Trophoblast cell (in vitro differentiated cells and primary cell): ENCODE measurements around the gene RFC3.

Source experiments
- DNase-seq, 2 donors: peaks; one replicate each; pipeline ENCODE4 v3.0.0-alpha.2; 2016
- H2AFZ ChIP-seq: 2 replicates; pipeline ENCODE4 v1.6.1; 2013; ENCODE audit warnings: low read length, moderate library complexity, mild to moderate bottlenecking; ENCODE audit not compliant: insufficient read depth, poor library complexity
- H2AK5ac ChIP-seq: 2 replicates; pipeline ENCODE4 v1.6.1; 2013; ENCODE audit warnings: mild to moderate bottlenecking, low read length
- H2BK120ac ChIP-seq: 2 replicates; pipeline ENCODE4 v1.6.1; 2013; ENCODE audit warnings: low read length, mild to moderate bottlenecking, moderate library complexity; ENCODE audit not compliant: insufficient read depth, poor library complexity
- H2BK12ac ChIP-seq: 2 replicates; pipeline ENCODE4 v1.6.1; 2013; ENCODE audit warnings: mild to moderate bottlenecking, low read length, moderate library complexity
- H2BK5ac ChIP-seq: 2 replicates; pipeline ENCODE4 v1.6.1; 2013; ENCODE audit warnings: low read length, low read depth, moderate library complexity, mild to moderate bottlenecking; ENCODE audit not compliant: poor library complexity
- H3K14ac ChIP-seq: 2 replicates; pipeline ENCODE4 v1.6.1; 2013; ENCODE audit warnings: mild to moderate bottlenecking, low read length
- H3K18ac ChIP-seq: 2 replicates; pipeline ENCODE4 v1.6.1; 2013; ENCODE audit warnings: mild to moderate bottlenecking, low read length
- H3K23ac ChIP-seq: 2 replicates; pipeline ENCODE4 v1.6.1; 2013; ENCODE audit warnings: low read length
- H3K27ac ChIP-seq: 2 replicates; pipeline ENCODE4 v1.5.1; 2013; ENCODE audit warnings: low read depth, mild to moderate bottlenecking, inconsistent platforms, low read length, moderate library complexity
- H3K27me3 ChIP-seq: 2 replicates; pipeline ENCODE4 v1.6.1; 2013; ENCODE audit warnings: inconsistent platforms, mild to moderate bottlenecking, low read length, moderate library complexity; ENCODE audit not compliant: insufficient read depth
- H3K36me3 ChIP-seq, 2 experiments: 1 replicate in 1 of 2; 2 replicates in 1 of 2; pipeline ENCODE4 v1.6.1; 2013; ENCODE audit warnings: low read length in 2 of 2, mild to moderate bottlenecking in 2 of 2, moderate library complexity in 1 of 2; ENCODE audit not compliant: insufficient read depth in 2 of 2, control insufficient read depth in 1 of 2
- H3K4ac ChIP-seq: 2 replicates; pipeline ENCODE4 v1.6.1; 2013; ENCODE audit warnings: low read depth, mild to moderate bottlenecking, low read length, moderate library complexity
- H3K4me1 ChIP-seq, 2 experiments: 1 replicate in 1 of 2; 2 replicates in 1 of 2; pipeline ENCODE4 v1.6.1; 2013; ENCODE audit warnings: low read length in 2 of 2, mild to moderate bottlenecking in 2 of 2, moderate library complexity in 1 of 2; ENCODE audit not compliant: insufficient read depth in 2 of 2, control insufficient read depth in 1 of 2
- H3K4me2 ChIP-seq: 2 replicates; pipeline ENCODE4 v1.6.1; 2013; ENCODE audit warnings: inconsistent platforms, mild to moderate bottlenecking, low read length, moderate library complexity
- H3K4me3 ChIP-seq: 2 replicates; pipeline ENCODE4 v1.5.1; 2013; ENCODE audit warnings: mild to moderate bottlenecking, low read depth, low read length, inconsistent platforms
- H3K79me1 ChIP-seq: one replicate; pipeline ENCODE4 v1.6.1; 2013; ENCODE audit warnings: low read length
- H3K79me2 ChIP-seq: 2 replicates; pipeline ENCODE4 v1.6.1; 2013; ENCODE audit warnings: low read length, mild to moderate bottlenecking; ENCODE audit not compliant: control insufficient read depth, insufficient read depth, poor library complexity
- H3K9ac ChIP-seq: 2 replicates; pipeline ENCODE4 v1.6.1; 2013; ENCODE audit warnings: mild to moderate bottlenecking, low read length
- H3K9me3 ChIP-seq: 2 replicates; pipeline ENCODE4 v1.6.1; 2013; ENCODE audit warnings: low read depth, mild to moderate bottlenecking, control low read depth, inconsistent platforms, low read length; ENCODE audit not compliant: insufficient read depth
- H4K12ac ChIP-seq: 2 replicates; pipeline ENCODE4 v1.6.1; 2013; ENCODE audit warnings: low read depth, mild to moderate bottlenecking, low read length, moderate library complexity
- H4K8ac ChIP-seq: 2 replicates; pipeline ENCODE4 v1.6.1; 2013; ENCODE audit warnings: low read depth, mild to moderate bottlenecking, low read length, moderate library complexity
- H4K91ac ChIP-seq: one replicate; pipeline ENCODE4 v1.6.1; 2013; ENCODE audit warnings: low read depth, mild to moderate bottlenecking, low read length, moderate library complexity
- WGBS: extraction: QIAGEN DNeasy Blood & Tissue Kit; methylation state at CpG from one replicate; pipeline ENCODE4 v1.1.7; 2013; ENCODE audit warnings: missing lambda C conversion rate; ENCODE audit not compliant: insufficient read length, insufficient coverage; ENCODE audit errors: extremely low coverage; 5-methylcytosine and 5-hydroxymethylcytosine counted together

RFC3 gene

DNA sequence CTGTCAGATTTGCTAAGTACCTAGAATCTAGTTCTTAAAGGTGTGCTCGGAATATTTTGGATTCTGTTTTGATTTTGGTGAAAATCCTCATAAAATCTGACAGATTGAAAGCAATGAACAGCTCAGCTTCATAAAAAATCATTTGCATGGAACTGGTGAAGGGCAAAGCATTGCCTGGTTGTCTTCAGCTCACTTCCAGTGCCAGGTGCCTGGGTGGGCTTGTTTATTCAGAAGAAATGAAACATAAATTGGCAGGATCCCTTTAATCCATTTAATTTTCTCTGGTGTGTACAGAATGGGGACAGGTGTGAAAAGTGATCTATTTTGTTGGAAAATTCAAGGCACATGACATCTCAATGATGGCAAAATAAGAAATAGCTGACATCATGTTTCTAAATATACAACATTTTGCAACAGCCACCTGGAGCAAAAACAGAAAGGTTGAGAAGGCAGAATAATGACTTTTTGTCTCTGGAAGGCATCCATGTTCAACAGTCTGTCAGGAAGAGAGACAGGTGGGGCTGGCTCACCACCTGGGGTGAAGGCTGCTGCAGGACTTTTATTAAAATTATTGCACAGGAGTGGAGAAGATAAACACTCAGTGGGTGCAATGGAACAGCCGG is 52.2 kb downstream of the RFC3 start:
- H3K27me3 ChIP-seq: no peaks in the 10 kb centered on the region
- DNase-seq: no peak
- H3K9ac ChIP-seq: no peak overlapping the region
- H3K79me1 ChIP-seq: no peaks in the 10 kb centered on the region
- H3K14ac ChIP-seq: no peak overlapping the region
- H3K79me2 ChIP-seq: no peaks in the 10 kb centered on the region
- no peak overlapping the region for H4K91ac ChIP-seq
- no peak overlapping the region for H3K27ac ChIP-seq
- H3K4ac ChIP-seq: no peak overlapping the region
- H3K4me2 ChIP-seq: no peak overlapping the region
- H2AFZ ChIP-seq: no peak overlapping the region
- H3K23ac ChIP-seq: no peak overlapping the region
- no peak overlapping the region for H2BK5ac ChIP-seq
- no peak overlapping the region for H3K18ac ChIP-seq
- no peak overlapping the region for H4K12ac ChIP-seq
- no peak overlapping the region for H2BK12ac ChIP-seq
- H4K8ac ChIP-seq: no peak overlapping the region
- H2AK5ac ChIP-seq: no peak overlapping the region
- H3K4me1 ChIP-seq: no peaks in the 10 kb centered on the region
- H3K9me3 ChIP-seq: no peaks in the 10 kb centered on the region
- H2BK120ac ChIP-seq: no peak overlapping the region
- no CpG with 5 or more reads among the region's 2 CpGs for WGBS
- no peak overlapping the region for H3K4me3 ChIP-seq
- H3K36me3 ChIP-seq: no peaks in the 10 kb centered on the region

DNA sequence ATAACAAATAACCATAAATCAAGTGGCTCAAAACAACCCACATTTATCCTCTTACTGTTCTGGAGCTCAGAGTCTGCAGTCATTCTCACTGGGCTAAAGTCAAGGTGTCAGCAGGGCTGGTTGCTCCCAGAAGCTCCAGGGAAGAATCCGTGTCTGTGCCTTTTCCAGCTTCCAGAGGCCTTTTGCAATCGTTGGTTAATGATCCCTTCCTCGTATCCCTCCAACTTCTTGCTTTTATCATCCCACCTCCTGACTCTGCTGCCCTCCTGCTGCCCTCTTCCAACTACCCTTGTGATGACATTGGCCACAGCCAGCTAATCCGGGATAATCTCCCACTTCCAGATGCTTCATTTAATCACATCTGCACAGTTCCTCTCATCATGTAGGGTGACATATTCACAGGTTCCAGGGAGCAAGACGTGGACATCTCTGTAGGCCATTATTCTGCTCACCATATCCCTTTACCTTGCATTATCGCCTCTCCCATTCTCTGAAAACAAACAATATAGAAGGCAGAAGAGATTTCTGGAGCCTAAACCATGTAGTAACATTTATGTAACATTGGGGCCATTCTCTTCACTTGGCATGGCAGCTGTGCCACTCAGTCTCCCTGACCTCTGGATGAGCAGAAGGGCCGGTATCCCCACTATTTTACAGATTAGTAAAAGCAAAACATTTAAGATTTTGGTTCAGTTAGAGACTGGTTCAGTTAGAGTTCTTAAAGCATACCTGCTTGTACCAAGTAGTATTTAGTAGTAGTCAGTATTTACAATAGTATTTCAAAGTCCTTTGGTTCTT is 53.5 kb downstream of the RFC3 start:
- H3K36me3 ChIP-seq: no peaks in the 10 kb centered on the region
- no peak overlapping the region for H2BK120ac ChIP-seq
- H3K79me2 ChIP-seq: no peaks in the 10 kb centered on the region
- H3K27ac ChIP-seq: no peak overlapping the region
- H3K4me3 ChIP-seq: no peak overlapping the region
- H3K23ac ChIP-seq: no peak overlapping the region
- H4K12ac ChIP-seq: no peak overlapping the region
- H2AK5ac ChIP-seq: no peak overlapping the region
- DNase-seq: no peak
- no peaks in the 10 kb centered on the region for H3K27me3 ChIP-seq
- no peak overlapping the region for H2BK12ac ChIP-seq
- H3K18ac ChIP-seq: no peak overlapping the region
- no peak overlapping the region for H2BK5ac ChIP-seq
- no CpG with 5 or more reads among the region's 7 CpGs for WGBS
- no peak overlapping the region for H3K9ac ChIP-seq
- no peak overlapping the region for H2AFZ ChIP-seq
- H3K4me2 ChIP-seq: no peak overlapping the region
- H3K9me3 ChIP-seq: peaks cover 1% of the 10 kb centered on the region
- H3K79me1 ChIP-seq: no peaks in the 10 kb centered on the region
- H3K4me1 ChIP-seq: no peaks in the 10 kb centered on the region
- H4K8ac ChIP-seq: no peak overlapping the region
- no peak overlapping the region for H3K4ac ChIP-seq
- no peak overlapping the region for H4K91ac ChIP-seq
- no peak overlapping the region for H3K14ac ChIP-seq

DNA sequence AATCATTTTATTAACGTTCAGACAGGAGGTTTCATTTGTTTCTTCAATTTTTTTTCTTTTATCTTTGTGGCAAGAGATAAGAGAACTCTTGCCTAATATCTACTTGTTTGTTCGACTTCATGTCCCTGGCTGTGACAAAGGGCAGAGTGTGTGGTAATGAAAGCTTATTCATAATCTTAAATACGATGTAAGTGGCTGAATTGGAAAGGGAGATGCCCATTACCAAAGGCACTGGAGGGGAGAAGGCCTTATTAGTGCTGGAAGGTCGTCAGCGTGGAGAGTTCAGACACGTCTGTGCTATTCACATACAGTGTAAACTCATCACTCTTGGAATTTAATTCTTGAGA is 54.0 kb downstream of the RFC3 start:
- no peak overlapping the region for H3K18ac ChIP-seq
- no peak overlapping the region for H3K4ac ChIP-seq
- H3K23ac ChIP-seq: no peak overlapping the region
- no peak overlapping the region for H2AFZ ChIP-seq
- WGBS: no CpG with 5 or more reads among the region's 6 CpGs
- H2BK120ac ChIP-seq: no peak overlapping the region
- no peak overlapping the region for H3K14ac ChIP-seq
- H3K79me1 ChIP-seq: no peaks in the 10 kb centered on the region
- H4K12ac ChIP-seq: no peak overlapping the region
- H3K9ac ChIP-seq: no peak overlapping the region
- DNase-seq: no peak
- H3K4me1 ChIP-seq: no peaks in the 10 kb centered on the region
- no peak overlapping the region for H3K4me2 ChIP-seq
- no peak overlapping the region for H2AK5ac ChIP-seq
- no peak overlapping the region for H2BK12ac ChIP-seq
- peaks cover 1% of the 10 kb centered on the region for H3K9me3 ChIP-seq
- no peak overlapping the region for H4K91ac ChIP-seq
- no peaks in the 10 kb centered on the region for H3K79me2 ChIP-seq
- H2BK5ac ChIP-seq: no peak overlapping the region
- H3K4me3 ChIP-seq: no peak overlapping the region
- H3K27ac ChIP-seq: no peak overlapping the region
- no peak overlapping the region for H4K8ac ChIP-seq
- no peaks in the 10 kb centered on the region for H3K27me3 ChIP-seq
- H3K36me3 ChIP-seq: no peaks in the 10 kb centered on the region

DNA sequence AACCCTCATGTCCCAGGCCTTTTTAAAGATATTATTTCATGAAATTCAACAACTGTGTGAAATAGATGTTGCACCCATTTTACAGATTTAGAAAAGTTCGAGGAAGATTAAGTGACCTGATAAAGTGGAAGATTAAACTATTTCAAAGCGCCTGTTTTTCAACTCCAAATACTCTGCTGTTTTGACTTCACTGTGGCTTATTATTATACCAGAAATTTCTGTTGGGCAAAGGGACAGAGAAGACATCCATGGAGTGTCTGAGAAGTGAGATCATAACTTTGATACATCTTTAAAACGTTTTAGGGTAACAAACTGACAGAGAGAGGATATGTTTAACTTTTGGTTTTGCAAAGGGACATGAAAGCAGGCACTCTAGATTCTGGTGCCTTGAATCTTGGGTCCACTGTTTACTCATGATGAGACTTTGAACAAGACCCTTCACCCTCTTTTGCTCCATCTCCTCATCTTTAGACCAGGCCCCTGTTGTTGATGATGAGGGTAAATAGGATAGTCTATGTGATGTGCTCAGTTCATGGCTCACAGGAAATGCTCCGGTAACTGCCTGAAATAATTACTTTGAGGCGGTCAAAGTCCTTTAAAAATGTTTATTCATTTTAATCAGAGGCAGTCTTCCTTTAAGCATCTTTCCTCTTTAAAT is 55.4 kb downstream of the RFC3 start:
- no CpG with 5 or more reads among the region's 5 CpGs for WGBS

More for the DNA sequence above, 55.4 kb downstream of the RFC3 start:
- Histone ChIP-seq H3K9ac (no peak overlapping the region), H3K4me1 (no peaks in the 10 kb centered on the region), H3K79me1 (no peaks in the 10 kb centered on the region), H2BK5ac (no peak overlapping the region), H3K4ac (no peak overlapping the region), H4K8ac (no peak overlapping the region), H3K14ac (no peak overlapping the region), H4K91ac (no peak overlapping the region), H3K79me2 (no peaks in the 10 kb centered on the region), H2BK12ac (no peak overlapping the region), H3K36me3 (no peaks in the 10 kb centered on the region), H2AK5ac (no peak overlapping the region), H3K27me3 (no peaks in the 10 kb centered on the region), H2AFZ (no peak overlapping the region), H3K4me2 (no peak overlapping the region), H2BK120ac (no peak overlapping the region), H4K12ac (no peak overlapping the region), H3K23ac (no peak overlapping the region), H3K18ac (no peak overlapping the region), H3K4me3 (no peak overlapping the region), H3K27ac (no peak overlapping the region), H3K9me3 (peaks cover 1% of the 10 kb centered on the region)
- DNase-seq: no peak
